DMS153 (cell line): ENCODE data around the gene C10orf143.
"Not testable (repeated sequence)": the region's sequence is repeated elsewhere in the genome, so short reads cannot be mapped to it uniquely, and the experiment has no call there.

Experiments used
- DNase-seq: peaks from one replicate; lab custom pipeline; 2025; lab: John Stamatoyannopoulos, UW

Gene C10orf143

GRCh38 chr10:130111113-130111851, 652 bp upstream of the C10orf143 start:
- DNase-seq: peak; percentile 96

- peak; percentile 70 for DNase-seq
These were observed 809 bp downstream of the C10orf143 start for GRCh38 chr10:130109796-130110245.

GRCh38 chr10:130108934-130109604, 1.6 kb downstream of the C10orf143 start:
- DNase-seq: no peak

- not testable (repeated sequence) for DNase-seq
These were observed 2.5 kb downstream of the C10orf143 start for GRCh38 chr10:130108146-130108545.

DNA sequence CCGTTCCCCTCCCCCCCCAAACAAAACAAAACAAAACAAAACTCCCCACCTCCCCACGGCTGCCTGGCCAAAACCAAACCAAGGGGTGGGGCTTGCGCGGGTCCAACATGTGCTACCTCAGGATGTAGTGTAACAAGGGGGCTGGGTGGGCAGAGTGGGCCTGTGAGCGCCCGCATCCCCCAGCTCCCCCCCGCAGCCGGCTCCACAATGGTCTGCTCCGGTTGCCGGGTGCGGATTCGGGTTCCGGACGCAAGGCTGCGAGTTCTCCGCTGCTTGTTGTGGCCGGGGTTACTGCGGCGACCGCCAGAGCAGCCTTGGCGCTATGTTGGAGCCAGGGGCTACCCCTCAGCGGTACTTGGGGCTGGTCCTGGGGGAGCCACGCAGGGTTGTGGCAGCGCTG, 4.9 kb downstream of the C10orf143 start:
- DNase-seq: no peak

DNA sequence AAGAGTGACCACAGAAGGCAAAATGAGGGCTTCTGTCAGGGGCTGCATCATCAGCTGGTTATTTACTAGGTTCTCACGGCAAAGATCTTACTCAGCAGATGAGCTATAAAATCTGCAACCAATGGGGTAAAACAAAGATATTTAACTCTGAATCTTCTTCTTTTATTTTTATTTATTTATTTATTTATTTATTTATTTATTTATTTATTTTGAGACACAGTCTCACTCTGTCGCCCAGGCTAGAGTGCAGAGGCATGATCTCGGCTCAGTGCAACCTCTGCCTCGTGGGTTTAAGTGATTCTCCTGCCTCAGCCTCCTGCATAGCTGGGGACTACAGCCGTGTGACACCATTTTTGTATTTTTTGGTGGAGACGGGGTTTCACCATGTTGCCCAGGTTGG, 11.3 kb downstream of the C10orf143 start:
- no peak for DNase-seq

DNA sequence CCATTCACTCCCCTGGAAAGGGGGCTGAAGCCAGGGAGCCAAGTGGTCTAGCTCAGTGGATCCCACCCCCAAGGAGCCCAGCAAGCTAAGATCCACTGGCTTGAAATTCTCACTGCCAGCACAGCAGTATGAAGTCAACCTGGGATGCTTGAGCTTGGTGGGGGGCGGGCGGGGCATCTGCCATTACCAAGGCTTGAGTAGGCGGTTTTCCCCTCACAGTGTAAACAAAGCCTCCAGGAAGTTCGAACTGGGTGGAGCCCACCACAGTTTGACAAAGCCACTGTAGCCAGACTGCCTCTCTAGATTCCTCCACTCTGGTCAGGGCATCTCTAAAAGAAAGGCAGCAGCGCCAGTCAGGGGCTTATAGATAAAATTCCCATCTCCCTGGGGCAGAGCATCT, 20.1 kb downstream of the C10orf143 start:
- DNase-seq: not testable (repeated sequence)

- no peak for DNase-seq
These were observed 30.2 kb downstream of the C10orf143 start for GRCh38 chr10:130080461-130080814.

DNA sequence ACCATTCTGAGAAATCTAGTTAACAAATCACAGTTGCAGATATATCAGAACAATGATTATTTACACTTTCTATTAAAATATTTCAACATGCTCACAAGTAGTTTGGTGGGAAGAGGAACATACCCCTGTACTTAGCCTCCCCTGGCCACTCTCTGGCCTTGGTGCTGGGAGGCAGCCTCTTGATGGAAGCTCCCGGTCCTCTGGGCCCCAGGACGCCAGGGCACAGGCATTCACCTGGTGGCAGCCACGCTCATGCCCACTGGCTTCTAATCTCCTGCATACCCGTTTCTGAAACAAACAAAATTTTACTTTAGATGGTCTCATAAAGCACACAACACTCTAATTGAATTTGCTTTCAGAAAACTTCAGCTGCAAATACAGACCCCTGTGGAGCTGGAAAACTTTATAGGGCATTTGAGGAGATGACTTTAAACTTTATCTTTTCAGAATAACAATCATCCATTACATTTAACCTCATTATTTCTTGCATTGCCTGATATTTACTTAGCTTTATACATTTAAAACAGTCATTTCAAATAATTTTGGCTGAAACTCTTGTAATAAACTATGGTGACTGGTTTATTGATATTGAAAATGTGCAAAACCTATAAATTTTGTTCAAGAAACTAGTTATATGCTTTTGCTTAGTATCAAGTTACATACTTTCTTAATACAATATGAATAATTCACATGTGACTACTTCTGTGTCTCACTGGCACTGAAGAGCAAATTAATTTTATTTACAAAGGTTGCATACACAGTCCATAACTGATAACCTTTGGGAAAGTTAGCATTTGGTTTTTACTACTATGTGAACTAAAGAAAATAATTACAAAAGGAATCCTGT, 30.8 kb downstream of the C10orf143 start:
- no peak for DNase-seq

DNA sequence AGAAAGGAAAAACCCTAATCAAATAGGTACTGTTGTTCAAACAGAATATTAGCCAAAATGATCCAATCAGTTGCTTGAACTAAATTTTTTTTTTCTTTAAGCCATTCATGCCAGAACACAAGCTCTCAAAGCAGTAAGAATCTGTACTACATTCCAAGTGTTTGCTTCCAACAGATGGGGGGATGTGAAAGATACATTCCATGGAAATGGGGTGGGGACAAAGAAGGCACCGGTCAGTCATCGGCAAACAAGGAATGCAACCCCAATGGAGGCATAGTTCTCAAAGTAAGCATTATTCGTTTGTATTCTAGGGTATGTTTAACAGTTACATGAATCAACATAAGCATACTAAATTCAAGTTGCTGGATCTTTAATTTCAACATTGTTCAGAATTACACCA, 32.5 kb downstream of the C10orf143 start:
- DNase-seq: no peak

DNA sequence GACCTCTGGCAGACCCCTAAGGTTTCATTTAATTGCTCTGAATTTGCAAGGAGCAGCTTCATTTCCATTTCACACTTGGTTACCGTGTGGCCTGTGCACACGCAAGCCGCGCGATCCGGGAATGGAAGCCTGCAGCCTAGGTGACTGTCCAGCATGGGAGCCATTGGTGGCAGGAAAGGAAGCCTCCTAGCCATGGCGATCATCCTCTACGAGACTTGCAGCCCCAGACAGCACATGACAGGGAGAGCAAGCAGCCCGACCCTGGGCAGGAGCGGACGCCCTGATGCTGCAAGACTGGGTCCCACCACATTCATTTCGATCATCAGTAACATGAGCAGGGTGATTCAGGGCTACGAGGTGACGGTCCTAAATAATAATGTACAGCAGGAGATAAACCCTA, 33.9 kb downstream of the C10orf143 start:
- no peak for DNase-seq

DNA sequence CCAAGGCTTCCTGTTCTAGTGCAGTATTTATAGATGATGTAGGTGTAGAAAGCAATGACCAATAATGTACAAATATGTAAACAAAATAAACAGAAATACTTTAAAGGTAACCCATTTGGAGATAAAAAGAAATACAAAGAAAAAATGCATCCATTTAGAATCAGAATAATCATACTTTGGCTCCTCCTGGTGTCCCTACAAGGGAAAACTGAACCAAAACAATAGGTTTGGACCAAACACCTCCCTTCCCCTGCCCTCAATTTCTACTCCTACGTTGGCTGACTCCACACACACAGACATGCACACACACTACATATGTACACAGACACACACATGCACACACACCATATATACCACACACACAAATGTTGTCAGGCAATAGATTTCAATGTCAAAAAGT, 36.0 kb downstream of the C10orf143 start:
- DNase-seq: no peak

- DNase-seq: no peak
These were observed 36.7 kb downstream of the C10orf143 start for GRCh38 chr10:130073912-130074311.

- no peak for DNase-seq
These were observed 38.4 kb downstream of the C10orf143 start for GRCh38 chr10:130072247-130072646.

DNA sequence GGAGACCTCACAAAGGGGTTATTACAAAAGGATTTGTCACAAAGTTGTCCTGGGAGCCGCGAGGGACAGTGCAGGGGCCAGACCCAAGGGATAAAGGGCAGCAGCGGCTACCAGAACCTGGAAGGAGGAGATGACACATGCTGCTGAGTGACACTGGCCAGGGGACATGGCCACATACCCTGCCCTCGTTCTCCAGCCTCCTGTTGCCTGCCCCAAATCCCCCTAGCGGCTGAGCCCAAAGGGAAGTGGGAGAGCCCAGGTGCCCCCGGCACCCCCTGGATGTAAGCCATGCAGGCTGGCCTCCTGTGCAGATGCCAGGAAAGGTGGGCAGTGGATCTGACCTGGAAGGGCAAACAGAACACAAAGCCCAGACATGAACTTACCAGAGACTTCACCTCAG, 42.7 kb downstream of the C10orf143 start:
- no peak for DNase-seq

- DNase-seq: peak; percentile 38
These were observed 43.9 kb downstream of the C10orf143 start for GRCh38 chr10:130066743-130067142.

DNA sequence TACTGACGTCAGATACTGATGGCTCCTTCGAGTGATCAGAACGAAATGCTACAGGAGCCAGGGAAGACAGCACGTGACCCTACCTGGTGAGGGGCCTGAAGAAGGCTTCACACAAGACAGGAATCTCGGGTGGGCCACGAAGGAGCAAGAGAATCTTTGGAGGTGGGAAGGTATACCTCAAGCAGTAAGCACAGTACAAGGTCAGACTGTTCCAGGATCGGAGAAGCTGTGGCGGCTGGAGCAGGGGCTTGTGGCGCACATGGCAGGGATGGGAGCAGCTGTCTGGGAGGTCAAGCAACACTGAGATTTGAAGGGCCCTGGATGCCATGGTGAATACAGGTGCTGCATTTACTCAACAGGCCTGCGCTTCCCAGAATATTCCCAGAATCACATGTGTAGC, 45.4 kb downstream of the C10orf143 start:
- no peak for DNase-seq

DNA sequence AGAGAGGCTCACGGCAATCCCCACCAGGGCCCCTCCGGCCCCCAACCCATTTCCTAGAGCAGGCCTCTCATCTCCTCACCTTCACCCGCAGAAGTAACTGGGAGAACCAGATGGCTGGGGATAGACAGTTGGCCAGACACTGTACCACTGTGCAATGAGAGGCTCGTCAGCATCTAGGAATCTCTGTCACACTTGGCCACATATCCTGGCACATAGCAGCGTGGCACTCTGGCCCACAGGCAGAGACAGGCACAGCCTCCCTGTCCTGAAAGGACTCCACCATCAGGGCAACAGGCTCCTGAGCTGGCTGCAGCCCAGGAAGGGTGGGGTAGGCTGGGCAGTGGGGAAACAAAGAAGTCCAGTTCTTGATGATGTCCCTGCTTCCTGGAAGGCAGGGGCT, 45.8 kb downstream of the C10orf143 start:
- no peak for DNase-seq

DNA sequence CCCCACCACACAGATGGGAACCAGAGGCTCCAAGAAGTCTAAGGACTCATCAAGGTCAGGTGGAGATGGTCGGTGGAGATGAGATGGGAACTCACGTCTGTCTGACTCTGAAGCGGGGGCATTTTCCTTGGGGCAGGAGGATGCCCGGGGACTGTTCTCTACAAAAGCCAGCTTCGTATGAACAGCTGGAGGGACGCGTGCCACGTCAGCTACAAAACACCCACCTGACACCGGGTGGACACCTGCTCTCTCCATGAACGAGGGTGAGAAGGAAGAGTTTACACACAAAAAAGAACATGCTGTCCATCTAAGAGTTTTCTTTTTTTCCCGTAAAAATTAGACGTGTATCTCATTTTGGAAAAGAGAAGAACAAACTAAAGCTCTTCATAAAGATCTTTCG, 47.7 kb downstream of the C10orf143 start:
- no peak for DNase-seq

DNA sequence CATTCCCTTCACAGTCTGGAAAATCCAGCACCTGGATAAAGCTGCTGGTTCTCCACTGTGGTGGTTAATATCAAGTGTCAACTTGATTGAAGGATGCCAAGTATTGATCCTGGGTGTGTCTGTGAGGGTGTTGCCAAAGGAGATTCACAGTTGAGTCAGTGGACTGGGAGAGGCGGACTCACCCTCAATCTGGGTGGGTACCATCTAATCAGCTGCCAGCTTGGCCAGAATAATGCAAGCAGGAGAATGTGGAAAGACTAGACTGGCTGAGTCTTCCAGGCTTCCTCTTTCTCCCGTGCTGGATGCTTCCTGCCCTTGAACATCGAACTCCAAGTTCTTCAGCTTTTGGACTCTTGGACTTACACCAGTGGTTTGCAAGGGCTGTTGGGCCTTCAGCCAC, 48.4 kb downstream of the C10orf143 start:
- no peak for DNase-seq

DNA sequence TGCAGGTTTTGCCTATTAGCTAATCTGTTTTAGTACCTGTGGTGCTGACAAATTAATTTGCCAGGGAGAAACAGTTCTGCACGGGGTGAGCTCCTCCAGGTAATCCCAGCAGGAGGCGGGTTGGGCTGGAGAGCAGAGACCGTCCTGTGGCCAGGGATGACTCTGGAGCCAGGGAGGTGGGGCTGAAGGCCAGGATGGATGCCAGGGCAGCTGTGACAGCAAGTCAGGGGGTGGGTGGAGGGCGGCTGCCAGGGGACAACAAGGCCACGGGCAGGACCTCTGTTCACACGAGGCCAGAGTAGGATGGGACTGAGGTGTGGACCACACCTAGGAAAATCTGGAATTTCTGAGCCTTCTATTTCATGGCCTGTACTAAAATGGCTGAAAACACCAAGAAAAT, 48.9 kb downstream of the C10orf143 start:
- DNase-seq: no peak

GRCh38 chr10:130054021-130054420, 56.6 kb downstream of the C10orf143 start:
- DNase-seq: no peak

- no peak for DNase-seq
These were observed 57.1 kb downstream of the C10orf143 start for GRCh38 chr10:130053561-130053960.
